ENCODE data around the gene NELL2. TPM values are rescaled to one million over a fixed set of nuclear protein-coding genes. Genes with fewer than 3 reads are reported as not detected.

NELL2 gene
- total and polyA plus RNA-seq, 7 donors: 0.17 to 1.8 (median 0.30) TPM; not detected in 3

GRCh38 chr12:44738051-44738450 lies 138.1 kb downstream of the NELL2 start:
- no peaks in the 10 kb centered on the region for H3K4me1 ChIP-seq
- TF ChIP-seq CTCF (IDR thresholded peaks at IDR 0.05): no peak
- ATAC-seq (no peak), DNase-seq (no peak)
- no peaks in the 10 kb centered on the region for H3K36me3 ChIP-seq (ENCODE audit: insufficient read depth in 1 of 2, low read depth in 1 of 2)
- no peaks in the 10 kb centered on the region for H3K27me3 ChIP-seq (ENCODE audit: insufficient read depth in 3 of 3, low read length in 2 of 3)
- peaks cover 2% of the 10 kb centered on the region for H3K9me3 ChIP-seq
- H3K4me3 ChIP-seq: no peak overlapping the region
- intact Hi-C loops (cut with DNase I): no loop called here
- 65 to 72% (median 68%) methylated on average over 1 of the region's 1 CpG for WGBS, 3 donors
- no peak overlapping the region for H3K27ac ChIP-seq

- intact Hi-C loops (cut with DNase I): no loop called here
- Histone ChIP-seq H3K4me3 (no peak overlapping the region), H3K9me3 (peaks cover 17% of the 10 kb centered on the region), H3K27me3 (ENCODE audit: insufficient read depth in 3 of 3, low read length in 2 of 3) (no peaks in the 10 kb centered on the region), H3K4me1 (no peaks in the 10 kb centered on the region), H3K36me3 (ENCODE audit: insufficient read depth in 1 of 2, low read depth in 1 of 2) (no peaks in the 10 kb centered on the region), H3K27ac (no peak overlapping the region)
- ATAC-seq (no peak), DNase-seq (no peak)
- 73% methylated on average over 1 of the region's 1 CpG for WGBS, 3 donors
- TF ChIP-seq CTCF (IDR thresholded peaks at IDR 0.05): no peak
Observed at GRCh38 chr12:44728566-44728965, 147.5 kb downstream of the NELL2 start.

GRCh38 chr12:44720265-44720664 lies 155.8 kb downstream of the NELL2 start:
- no peak for DNase-seq
- no peaks in the 10 kb centered on the region for H3K27me3 ChIP-seq (ENCODE audit: insufficient read depth in 3 of 3, low read length in 2 of 3)
- no peaks in the 10 kb centered on the region for H3K9me3 ChIP-seq
- H3K27ac ChIP-seq: no peak overlapping the region
- ATAC-seq: no peak
- 63 to 67% (median 66%) methylated on average over 2 of the region's 2 CpGs for WGBS, 3 donors
- no peaks in the 10 kb centered on the region for H3K4me1 ChIP-seq
- H3K4me3 ChIP-seq: no peak overlapping the region
- TF ChIP-seq CTCF (IDR thresholded peaks at IDR 0.05): no peak
- no peaks in the 10 kb centered on the region for H3K36me3 ChIP-seq (ENCODE audit: insufficient read depth in 1 of 2, low read depth in 1 of 2)
- intact Hi-C loops (cut with DNase I): no loop called here

- Histone ChIP-seq H3K4me1 (no peaks in the 10 kb centered on the region), H3K36me3 (ENCODE audit: insufficient read depth in 1 of 2, low read depth in 1 of 2) (no peaks in the 10 kb centered on the region), H3K27me3 (ENCODE audit: insufficient read depth in 3 of 3, low read length in 2 of 3) (no peaks in the 10 kb centered on the region), H3K9me3 (no peaks in the 10 kb centered on the region), H3K27ac (no peak overlapping the region), H3K4me3 (no peak overlapping the region)
- TF ChIP-seq CTCF (IDR thresholded peaks at IDR 0.05): no peak
- intact Hi-C loops (cut with DNase I): no loop called here
- 75 to 87% (median 87%) methylated on average over 2 of the region's 2 CpGs for WGBS, 3 donors
- DNase-seq: no peak
- ATAC-seq: no peak
Observed at GRCh38 chr12:44717612-44718011, 158.5 kb downstream of the NELL2 start.

- Histone ChIP-seq H3K4me3 (no peak overlapping the region), H3K36me3 (ENCODE audit: insufficient read depth in 1 of 2, low read depth in 1 of 2) (no peaks in the 10 kb centered on the region), H3K4me1 (no peaks in the 10 kb centered on the region), H3K27me3 (ENCODE audit: insufficient read depth in 3 of 3, low read length in 2 of 3) (no peaks in the 10 kb centered on the region), H3K9me3 (no peaks in the 10 kb centered on the region), H3K27ac (no peak overlapping the region)
- ATAC-seq (no peak), DNase-seq (no peak)
- 88 to 92% (median 90%) methylated on average over 2 of the region's 2 CpGs for WGBS, 3 donors
- TF ChIP-seq CTCF (IDR thresholded peaks at IDR 0.05): no peak
- intact Hi-C loops (cut with DNase I): no loop called here
Observed at GRCh38 chr12:44716711-44717110, 159.4 kb downstream of the NELL2 start.
